ENCODE data around the gene MORF4L1.
A peak's percentile ranks its signal among the peaks of the same experiment; 100 is the strongest.
"Not testable (repeated sequence)": the region's sequence is repeated elsewhere in the genome, so short reads cannot be mapped to it uniquely, and the experiment has no call there.

Gene MORF4L1

GRCh38 chr15:78872155-78872971 is at the start of gene MORF4L1:
TSS of gene MORF4L1 (plus strand) at chr15:78872890. CDS start at chr15:78873018, 128 bp downstream.
- DNase-seq: peak; percentile 97

GRCh38 chr15:78828920-78829319 is 43.8 kb upstream of the MORF4L1 start:
- no peak for DNase-seq

- no peak for DNase-seq
These were observed 42.0 kb upstream of the MORF4L1 start for GRCh38 chr15:78830514-78831228.

GRCh38 chr15:78831229-78832207 is 41.2 kb upstream of the MORF4L1 start:
- no peak for DNase-seq

- DNase-seq: no peak
These were observed 36.4 kb upstream of the MORF4L1 start for GRCh38 chr15:78836333-78836732.

GRCh38 chr15:78837131-78837530 is 35.6 kb upstream of the MORF4L1 start:
- no peak for DNase-seq

GRCh38 chr15:78837543-78837942 is 35.1 kb upstream of the MORF4L1 start:
- no peak for DNase-seq

- no peak for DNase-seq
These were observed 34.2 kb upstream of the MORF4L1 start for GRCh38 chr15:78838489-78838888.

GRCh38 chr15:78839151-78839550 is 33.5 kb upstream of the MORF4L1 start:
- not testable (repeated sequence) for DNase-seq

- DNase-seq: no peak
These were observed 31.9 kb upstream of the MORF4L1 start for GRCh38 chr15:78840661-78841375.

- DNase-seq: no peak
These were observed 31.3 kb upstream of the MORF4L1 start for GRCh38 chr15:78841376-78841706.

- DNase-seq: no peak
These were observed 30.8 kb upstream of the MORF4L1 start for GRCh38 chr15:78841891-78842290.

GRCh38 chr15:78842519-78842918 is 30.2 kb upstream of the MORF4L1 start:
- no peak for DNase-seq

- not testable (repeated sequence) for DNase-seq
These were observed 25.8 kb upstream of the MORF4L1 start for GRCh38 chr15:78846906-78847305.

- DNase-seq: not testable (repeated sequence)
These were observed 25.2 kb upstream of the MORF4L1 start for GRCh38 chr15:78847387-78847906.

GRCh38 chr15:78850352-78850751 is 22.3 kb upstream of the MORF4L1 start:
- DNase-seq: no peak

GRCh38 chr15:78850941-78851755 is 21.5 kb upstream of the MORF4L1 start:
- DNase-seq: no peak

GRCh38 chr15:78853500-78853899 is 19.2 kb upstream of the MORF4L1 start:
- no peak for DNase-seq

- no peak for DNase-seq
These were observed 17.8 kb upstream of the MORF4L1 start for GRCh38 chr15:78854833-78855372.

- DNase-seq: no peak
These were observed 16.9 kb upstream of the MORF4L1 start for GRCh38 chr15:78855746-78856145.

Measured in CD4-positive, alpha-beta T cell treated with Interleukin-10 for 1 hour (primary cell).